AG04450 (cell line): Measurements from ENCODE around the gene RAP2B. TPM values are rescaled to one million over a fixed set of nuclear protein-coding genes. Genes with fewer than 3 reads are reported as not detected.

Experiments
- CTCF ChIA-PET: fragments of 300-600, 350-600 bp; formaldehyde crosslinking; extraction: SDS; loops from one replicate; lab custom pipeline; 2022; ENCODE audit warnings: antibody characterized with exemption, inconsistent platforms; lab: Charles Lee
- POLR2A ChIA-PET: fragments of 350-600 bp; formaldehyde crosslinking; extraction: SDS; loops from one replicate; lab custom pipeline; 2021; ENCODE audit warnings: antibody characterized with exemption, inconsistent platforms; lab: Yijun Ruan, JAX
- DNase-seq: peaks from one replicate; pipeline ENCODE4 v3.0.0-alpha.2; 2011; ENCODE audit warnings: low read depth, low spot score
- H3K27ac ChIP-seq: one replicate; pipeline ENCODE4 v1.5.1; 2012; ENCODE audit warnings: low read depth, low read length, control low read depth
- H3K27me3 ChIP-seq: one replicate; pipeline ENCODE4 v1.6.0; 2012; ENCODE audit warnings: low read length; ENCODE audit not compliant: control insufficient read depth, insufficient read depth
- H3K4me3 ChIP-seq: 2 replicates; pipeline ENCODE4 v1.5.1; 2011; ENCODE audit warnings: mild to moderate bottlenecking, low read depth, low read length, control low read depth
- H3K9me3 ChIP-seq: 2 replicates; pipeline ENCODE4 v1.5.1; 2012; ENCODE audit warnings: low read length; ENCODE audit not compliant: control insufficient read depth, insufficient read depth
- polyA plus RNA-seq: library from polyadenylated mRNA; depleted of rRNA; stranded (reverse); fragments of >200 nt; gene quantifications from 2 replicates; pipeline ENCODE4 v1.2.3, GENCODE V29; 2011
- TF ChIP-seq, protein P1 (sequence below): IDR thresholded peaks from 2 replicates; pipeline ENCODE4 v1.5.1; 2011; ENCODE audit warnings: low read depth, low read length, control low read depth, inconsistent platforms

The RAP2B gene
- polyA plus RNA-seq, 1 experiment: 8.8 TPM

DNA sequence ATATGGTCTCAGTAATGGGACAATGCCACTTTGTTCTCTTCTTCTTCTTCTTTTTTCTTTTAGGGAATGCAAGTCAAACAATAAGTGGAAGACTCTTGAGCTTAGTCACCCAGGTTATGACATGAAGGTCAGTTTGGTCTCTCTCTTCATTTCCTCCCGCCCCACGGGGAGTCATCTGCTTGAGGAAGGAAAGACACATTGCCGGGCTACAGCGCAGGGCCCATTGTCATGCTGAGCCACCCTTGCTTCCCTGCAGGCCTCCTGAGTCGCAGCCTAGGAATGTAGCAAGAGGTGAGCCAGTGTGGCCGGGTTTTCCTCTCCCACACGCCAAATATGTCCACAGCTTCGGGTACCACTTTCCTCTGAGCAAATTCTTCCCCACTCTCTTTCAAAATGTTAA is 47.6 kb downstream of the RAP2B start:
- H3K27ac ChIP-seq: no peak overlapping the region
- no peak for DNase-seq
- H3K9me3 ChIP-seq: no peaks in the 10 kb centered on the region
- H3K27me3 ChIP-seq: no peaks in the 10 kb centered on the region
- POLR2A ChIA-PET: no interaction called here
- CTCF ChIA-PET: interaction anchor here (0.5 to 1.2 kb wide), 7 partner anchors 13 to 185 kb away, joined by 3 to 9 read pairs (median 3); no protein-coding TSS in a partner anchor
- no peak overlapping the region for H3K4me3 ChIP-seq
- TF ChIP-seq, protein P1, sequence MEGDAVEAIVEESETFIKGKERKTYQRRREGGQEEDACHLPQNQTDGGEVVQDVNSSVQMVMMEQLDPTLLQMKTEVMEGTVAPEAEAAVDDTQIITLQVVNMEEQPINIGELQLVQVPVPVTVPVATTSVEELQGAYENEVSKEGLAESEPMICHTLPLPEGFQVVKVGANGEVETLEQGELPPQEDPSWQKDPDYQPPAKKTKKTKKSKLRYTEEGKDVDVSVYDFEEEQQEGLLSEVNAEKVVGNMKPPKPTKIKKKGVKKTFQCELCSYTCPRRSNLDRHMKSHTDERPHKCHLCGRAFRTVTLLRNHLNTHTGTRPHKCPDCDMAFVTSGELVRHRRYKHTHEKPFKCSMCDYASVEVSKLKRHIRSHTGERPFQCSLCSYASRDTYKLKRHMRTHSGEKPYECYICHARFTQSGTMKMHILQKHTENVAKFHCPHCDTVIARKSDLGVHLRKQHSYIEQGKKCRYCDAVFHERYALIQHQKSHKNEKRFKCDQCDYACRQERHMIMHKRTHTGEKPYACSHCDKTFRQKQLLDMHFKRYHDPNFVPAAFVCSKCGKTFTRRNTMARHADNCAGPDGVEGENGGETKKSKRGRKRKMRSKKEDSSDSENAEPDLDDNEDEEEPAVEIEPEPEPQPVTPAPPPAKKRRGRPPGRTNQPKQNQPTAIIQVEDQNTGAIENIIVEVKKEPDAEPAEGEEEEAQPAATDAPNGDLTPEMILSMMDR: no peak

DNA sequence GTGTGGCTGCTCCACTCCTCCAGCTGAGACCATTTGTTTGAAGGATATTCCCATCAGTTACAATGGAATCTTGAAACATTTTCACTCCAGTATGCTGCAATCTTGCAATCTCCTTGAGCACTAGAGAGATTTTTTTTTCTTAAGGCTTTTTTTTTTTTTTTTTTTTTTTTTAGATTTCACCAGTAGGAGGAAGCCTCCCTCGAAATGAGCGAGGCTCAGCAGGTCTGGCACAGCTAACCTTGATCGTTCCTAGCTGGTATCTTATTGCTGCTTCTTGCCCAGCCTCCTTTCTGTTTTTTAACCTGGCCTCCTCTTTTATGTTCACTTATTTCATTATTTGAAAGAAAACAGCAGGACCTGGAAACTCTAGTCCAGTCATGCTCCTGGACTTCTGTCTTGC is 48.1 kb downstream of the RAP2B start:
- ChIA-PET CTCF (interaction anchor here (0.6 to 1.2 kb wide), 7 partner anchors 13 to 185 kb away, joined by 3 to 9 read pairs (median 3); no protein-coding TSS in a partner anchor), POLR2A (no interaction called here)
- Histone ChIP-seq H3K4me3 (no peak overlapping the region), H3K27ac (no peak overlapping the region), H3K9me3 (no peaks in the 10 kb centered on the region), H3K27me3 (no peaks in the 10 kb centered on the region)
- TF ChIP-seq, protein P1: no peak
- no peak for DNase-seq

GRCh38 chr3:153210660-153211059 is 48.6 kb downstream of the RAP2B start:
- Histone ChIP-seq H3K27me3 (no peaks in the 10 kb centered on the region), H3K4me3 (no peak overlapping the region), H3K27ac (no peak overlapping the region), H3K9me3 (no peaks in the 10 kb centered on the region)
- TF ChIP-seq, protein P1: no peak
- DNase-seq: no peak
- ChIA-PET POLR2A (no interaction called here), CTCF (interaction anchor here (0.6 kb wide), 1 partner anchor 102 kb away, joined by 3 read pairs; no protein-coding TSS in a partner anchor)

DNA sequence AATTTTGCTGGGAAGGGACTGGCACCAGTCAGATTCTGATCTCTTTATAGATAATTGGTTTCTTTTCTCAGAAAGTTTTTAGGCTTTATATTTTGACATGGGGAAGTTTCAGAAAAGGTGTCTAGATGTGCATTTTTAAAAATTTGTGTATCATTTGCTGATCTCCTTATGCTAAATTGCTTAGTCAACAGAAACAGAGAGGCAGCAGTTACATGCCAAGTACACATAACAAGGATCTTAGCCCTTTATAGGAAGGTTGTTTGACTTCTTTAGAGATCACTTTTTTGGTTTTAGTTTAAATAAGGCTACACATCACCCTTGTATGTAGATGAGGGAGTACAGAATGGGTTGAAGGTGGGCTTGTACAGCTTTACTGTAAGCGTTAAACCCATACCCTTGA is 53.5 kb downstream of the RAP2B start:
- no peak for DNase-seq
- no peaks in the 10 kb centered on the region for H3K9me3 ChIP-seq
- no peak overlapping the region for H3K27ac ChIP-seq
- POLR2A ChIA-PET: no interaction called here
- H3K27me3 ChIP-seq: no peaks in the 10 kb centered on the region
- no peak overlapping the region for H3K4me3 ChIP-seq
- CTCF ChIA-PET: no interaction called here
- TF ChIP-seq, protein P1: no peak

GRCh38 chr3:153215966-153216365 is 53.9 kb downstream of the RAP2B start:
- TF ChIP-seq, protein P1: no peak
- no peaks in the 10 kb centered on the region for H3K27me3 ChIP-seq
- POLR2A ChIA-PET: no interaction called here
- CTCF ChIA-PET: no interaction called here
- no peaks in the 10 kb centered on the region for H3K9me3 ChIP-seq
- H3K4me3 ChIP-seq: no peak overlapping the region
- H3K27ac ChIP-seq: no peak overlapping the region
- no peak for DNase-seq
